ENCODE results near the gene COTL1.

GRCh38 chr16:84629580-84629979 is 11.7 kb upstream of the COTL1 start:
- TF ChIP-seq, protein P1, sequence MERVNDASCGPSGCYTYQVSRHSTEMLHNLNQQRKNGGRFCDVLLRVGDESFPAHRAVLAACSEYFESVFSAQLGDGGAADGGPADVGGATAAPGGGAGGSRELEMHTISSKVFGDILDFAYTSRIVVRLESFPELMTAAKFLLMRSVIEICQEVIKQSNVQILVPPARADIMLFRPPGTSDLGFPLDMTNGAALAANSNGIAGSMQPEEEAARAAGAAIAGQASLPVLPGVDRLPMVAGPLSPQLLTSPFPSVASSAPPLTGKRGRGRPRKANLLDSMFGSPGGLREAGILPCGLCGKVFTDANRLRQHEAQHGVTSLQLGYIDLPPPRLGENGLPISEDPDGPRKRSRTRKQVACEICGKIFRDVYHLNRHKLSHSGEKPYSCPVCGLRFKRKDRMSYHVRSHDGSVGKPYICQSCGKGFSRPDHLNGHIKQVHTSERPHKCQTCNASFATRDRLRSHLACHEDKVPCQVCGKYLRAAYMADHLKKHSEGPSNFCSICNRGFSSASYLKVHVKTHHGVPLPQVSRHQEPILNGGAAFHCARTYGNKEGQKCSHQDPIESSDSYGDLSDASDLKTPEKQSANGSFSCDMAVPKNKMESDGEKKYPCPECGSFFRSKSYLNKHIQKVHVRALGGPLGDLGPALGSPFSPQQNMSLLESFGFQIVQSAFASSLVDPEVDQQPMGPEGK (CRISPR knock-in tag; IDR thresholded peaks at IDR 0.05; ENCODE audit: borderline replicate concordance) = no peak
- TF ChIP-seq ZNF70 (CRISPR knock-in tag; IDR thresholded peaks at IDR 0.05) = no peak
- TF ChIP-seq ZFP3 (CRISPR knock-in tag; IDR thresholded peaks at IDR 0.05) = no peak
- no peak for TF ChIP-seq ARNTL (CRISPR knock-in tag; IDR thresholded peaks at IDR 0.05; ENCODE audit: borderline replicate concordance, low read depth)
- no peak for TF ChIP-seq BACH2 (CRISPR knock-in tag; IDR thresholded peaks at IDR 0.05; ENCODE audit: borderline replicate concordance)
- no peak for TF ChIP-seq ESRRG (CRISPR knock-in tag; IDR thresholded peaks at IDR 0.05)
- no peak for TF ChIP-seq GLIS3 (CRISPR knock-in tag; IDR thresholded peaks at IDR 0.05)
- no peak for TF ChIP-seq ZFP30 (CRISPR knock-in tag; IDR thresholded peaks at IDR 0.05)
- TF ChIP-seq, protein P2, sequence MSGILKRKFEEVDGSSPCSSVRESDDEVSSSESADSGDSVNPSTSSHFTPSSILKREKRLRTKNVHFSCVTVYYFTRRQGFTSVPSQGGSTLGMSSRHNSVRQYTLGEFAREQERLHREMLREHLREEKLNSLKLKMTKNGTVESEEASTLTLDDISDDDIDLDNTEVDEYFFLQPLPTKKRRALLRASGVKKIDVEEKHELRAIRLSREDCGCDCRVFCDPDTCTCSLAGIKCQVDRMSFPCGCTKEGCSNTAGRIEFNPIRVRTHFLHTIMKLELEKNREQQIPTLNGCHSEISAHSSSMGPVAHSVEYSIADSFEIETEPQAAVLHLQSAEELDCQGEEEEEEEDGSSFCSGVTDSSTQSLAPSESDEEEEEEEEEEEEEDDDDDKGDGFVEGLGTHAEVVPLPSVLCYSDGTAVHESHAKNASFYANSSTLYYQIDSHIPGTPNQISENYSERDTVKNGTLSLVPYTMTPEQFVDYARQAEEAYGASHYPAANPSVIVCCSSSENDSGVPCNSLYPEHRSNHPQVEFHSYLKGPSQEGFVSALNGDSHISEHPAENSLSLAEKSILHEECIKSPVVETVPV (CRISPR knock-in tag; IDR thresholded peaks at IDR 0.05) = no peak
- no peak for TF ChIP-seq TCF4 (CRISPR knock-in tag; IDR thresholded peaks at IDR 0.05; ENCODE audit: borderline replicate concordance)
- TF ChIP-seq, protein P3, sequence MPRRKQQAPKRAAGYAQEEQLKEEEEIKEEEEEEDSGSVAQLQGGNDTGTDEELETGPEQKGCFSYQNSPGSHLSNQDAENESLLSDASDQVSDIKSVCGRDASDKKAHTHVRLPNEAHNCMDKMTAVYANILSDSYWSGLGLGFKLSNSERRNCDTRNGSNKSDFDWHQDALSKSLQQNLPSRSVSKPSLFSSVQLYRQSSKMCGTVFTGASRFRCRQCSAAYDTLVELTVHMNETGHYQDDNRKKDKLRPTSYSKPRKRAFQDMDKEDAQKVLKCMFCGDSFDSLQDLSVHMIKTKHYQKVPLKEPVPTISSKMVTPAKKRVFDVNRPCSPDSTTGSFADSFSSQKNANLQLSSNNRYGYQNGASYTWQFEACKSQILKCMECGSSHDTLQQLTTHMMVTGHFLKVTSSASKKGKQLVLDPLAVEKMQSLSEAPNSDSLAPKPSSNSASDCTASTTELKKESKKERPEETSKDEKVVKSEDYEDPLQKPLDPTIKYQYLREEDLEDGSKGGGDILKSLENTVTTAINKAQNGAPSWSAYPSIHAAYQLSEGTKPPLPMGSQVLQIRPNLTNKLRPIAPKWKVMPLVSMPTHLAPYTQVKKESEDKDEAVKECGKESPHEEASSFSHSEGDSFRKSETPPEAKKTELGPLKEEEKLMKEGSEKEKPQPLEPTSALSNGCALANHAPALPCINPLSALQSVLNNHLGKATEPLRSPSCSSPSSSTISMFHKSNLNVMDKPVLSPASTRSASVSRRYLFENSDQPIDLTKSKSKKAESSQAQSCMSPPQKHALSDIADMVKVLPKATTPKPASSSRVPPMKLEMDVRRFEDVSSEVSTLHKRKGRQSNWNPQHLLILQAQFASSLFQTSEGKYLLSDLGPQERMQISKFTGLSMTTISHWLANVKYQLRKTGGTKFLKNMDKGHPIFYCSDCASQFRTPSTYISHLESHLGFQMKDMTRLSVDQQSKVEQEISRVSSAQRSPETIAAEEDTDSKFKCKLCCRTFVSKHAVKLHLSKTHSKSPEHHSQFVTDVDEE (CRISPR knock-in tag; IDR thresholded peaks at IDR 0.05) = no peak
- TF ChIP-seq TOX (CRISPR knock-in tag; IDR thresholded peaks at IDR 0.05; ENCODE audit: borderline replicate concordance) = no peak

Measured in SK-N-SH treated with all-trans-retinoic acid at 6 μM for 48 hours (cell line).